H1 (cell line): Measurements from ENCODE around the gene AIG1. TPM values are rescaled to one million over a fixed set of nuclear protein-coding genes. Genes with fewer than 3 reads are reported as not detected.

ENCODE experiments used
- EGR1 ChIP-seq: IDR thresholded peaks from 2 replicates; pipeline ENCODE4 v1.6.1; 2011; ENCODE audit warnings: low read depth, low read length, borderline replicate concordance
- JUND ChIP-seq: IDR thresholded peaks from 2 replicates; pipeline ENCODE4 v1.6.1; 2011; ENCODE audit warnings: mild to moderate bottlenecking, improper control_type of control experiment, low read length
- RXRA ChIP-seq: IDR thresholded peaks from 2 replicates; pipeline ENCODE4 v1.6.1; 2011; ENCODE audit warnings: low read depth, mild to moderate bottlenecking, low read length, moderate library complexity; ENCODE audit not compliant: insufficient read depth
- SUZ12 ChIP-seq: fragments of 200-600 bp; sonication (generic); IDR thresholded peaks from 2 replicates; pipeline ENCODE4 v1.6.1; 2012; ENCODE audit warnings: mild to moderate bottlenecking, inconsistent platforms, low read length, moderate library complexity, mixed read lengths
- ZNF274 ChIP-seq: IDR thresholded peaks from 2 replicates; pipeline ENCODE4 v1.7.0; 2012; ENCODE audit warnings: low read length, borderline replicate concordance; ENCODE audit errors: extremely low read depth
- polyA plus RNA-seq, 7 experiments: library from polyadenylated mRNA; depleted of rRNA in 3 of 7; stranded (reverse) in 5 of 7; unstranded in 2 of 7; fragments of >200 nt in 5 of 7; fragments of 200-250 nt in 2 of 7; gene quantifications; 1 replicate in 5 of 7; 2 replicates in 1 of 7; 4 replicates in 1 of 7; pipeline versions ENCODE4 v1.2.1 to v1.2.3, GENCODE V29; 2011 to 2013; ENCODE audit warnings: missing spikeins in 2 of 7, mixed read lengths in 2 of 7
- total RNA-seq: library from RNA; stranded (reverse); fragmentation: NEBNext Ultra II Directional; extraction: Animal tissue kit (Norgen Biotek cat#: 25700); gene quantifications from 2 replicates; pipeline ENCODE4 v1.2.1, GENCODE V29; 2021

AIG1 gene
- total and polyA plus RNA-seq, 2 of the 8 experiments (the other 6 are each of a cell fraction or from before 2014, with no cell fraction given), result 56.6 to 58.4 TPM

DNA sequence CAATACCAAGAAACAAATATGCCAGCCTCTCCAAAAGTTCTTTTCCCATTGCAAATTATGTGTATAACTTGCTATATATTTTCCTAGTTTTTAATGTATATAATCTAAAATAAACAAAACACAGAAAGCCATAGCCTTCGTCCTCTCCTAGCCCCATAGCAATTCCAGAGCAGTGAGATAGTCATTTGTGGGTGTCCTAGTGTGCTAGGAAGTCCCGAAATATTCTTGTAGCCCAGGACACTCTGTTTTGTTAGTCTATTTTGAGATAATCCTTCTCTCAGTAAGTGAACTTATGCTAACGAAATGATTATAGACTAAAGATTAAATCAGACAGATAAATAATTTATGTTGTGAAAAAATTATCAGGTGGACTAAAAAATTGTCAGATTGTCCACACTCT, 90.7 kb downstream of the AIG1 start (continued):
- TF ChIP-seq ZNF274, result no peak
- no peak for TF ChIP-seq RXRA
- no peak for TF ChIP-seq JUND
- no peak for TF ChIP-seq SUZ12
- no peak for TF ChIP-seq EGR1
